ENCODE results near the gene COX20. TPM values are rescaled to one million over a fixed set of nuclear protein-coding genes. Genes with fewer than 3 reads are reported as not detected.

The COX20 gene
- polyA plus RNA-seq, 2 of the 4 experiments (the other 2 are of a cell fraction) = 65.4 to 74.6 TPM

DNA sequence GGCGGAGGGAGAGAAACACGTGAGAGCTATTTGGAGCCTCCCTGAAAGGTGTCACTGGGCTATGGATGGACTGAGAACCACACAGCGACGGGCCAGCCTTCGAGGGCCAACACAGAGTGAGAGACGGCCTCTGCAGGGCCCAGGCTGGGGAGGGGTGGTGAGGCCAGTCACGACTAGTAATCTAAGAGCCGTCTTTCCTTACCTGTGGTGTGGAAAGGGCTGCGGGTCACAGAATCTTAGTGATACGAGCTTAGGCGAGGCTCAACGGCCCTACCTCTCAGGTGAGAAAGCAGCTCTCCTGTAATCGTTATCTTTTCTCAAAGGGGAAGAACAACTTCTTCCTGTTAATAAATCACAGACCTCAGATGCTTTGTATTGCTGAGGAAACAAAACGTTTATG lies 33.4 kb upstream of the COX20 start:
- peak; percentile 12 to 50; a peak in 4 of 6 replicates for ATAC-seq
- H3K4me1 ChIP-seq = no peaks in the 10 kb centered on the region
- CTCF ChIA-PET = interaction anchor here (0.7 to 3.7 kb wide), 21 partner anchors 7 to 244 kb away, joined by 3 to 24 read pairs (median 4); partner anchors contain the start of genes DESI2 and HNRNPU
- DNase-seq (ENCODE audit: low read depth in 1 of 2, low spot score in 1 of 2) = no peak
- no peak overlapping the region for H3K4me3 ChIP-seq
- FAIRE-seq = no peak
- no peak overlapping the region for H3K4me2 ChIP-seq
- 64% methylated on average over 14 of the region's 14 CpGs for WGBS (ENCODE audit: missing lambda C conversion rate)
- no peak overlapping the region for H3K27ac ChIP-seq
- POLR2A ChIA-PET = interaction anchor here (1.0 kb wide), 1 partner anchor 33 kb away, joined by 4 read pairs; no protein-coding TSS in a partner anchor
- no peaks in the 10 kb centered on the region for H3K9me3 ChIP-seq
- TF ChIP-seq, protein P1, sequence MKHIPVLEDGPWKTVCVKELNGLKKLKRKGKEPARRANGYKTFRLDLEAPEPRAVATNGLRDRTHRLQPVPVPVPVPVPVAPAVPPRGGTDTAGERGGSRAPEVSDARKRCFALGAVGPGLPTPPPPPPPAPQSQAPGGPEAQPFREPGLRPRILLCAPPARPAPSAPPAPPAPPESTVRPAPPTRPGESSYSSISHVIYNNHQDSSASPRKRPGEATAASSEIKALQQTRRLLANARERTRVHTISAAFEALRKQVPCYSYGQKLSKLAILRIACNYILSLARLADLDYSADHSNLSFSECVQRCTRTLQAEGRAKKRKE (CRISPR knock-in tag; IDR thresholded peaks at IDR 0.05; ENCODE audit: low read depth) = no peak
- no peak for TF ChIP-seq JUNB (IDR thresholded peaks at IDR 0.05)
- TF ChIP-seq, protein P2, sequence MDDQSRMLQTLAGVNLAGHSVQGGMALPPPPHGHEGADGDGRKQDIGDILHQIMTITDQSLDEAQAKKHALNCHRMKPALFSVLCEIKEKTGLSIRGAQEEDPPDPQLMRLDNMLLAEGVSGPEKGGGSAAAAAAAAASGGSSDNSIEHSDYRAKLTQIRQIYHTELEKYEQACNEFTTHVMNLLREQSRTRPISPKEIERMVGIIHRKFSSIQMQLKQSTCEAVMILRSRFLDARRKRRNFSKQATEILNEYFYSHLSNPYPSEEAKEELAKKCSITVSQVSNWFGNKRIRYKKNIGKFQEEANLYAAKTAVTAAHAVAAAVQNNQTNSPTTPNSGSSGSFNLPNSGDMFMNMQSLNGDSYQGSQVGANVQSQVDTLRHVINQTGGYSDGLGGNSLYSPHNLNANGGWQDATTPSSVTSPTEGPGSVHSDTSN (IDR thresholded peaks at IDR 0.05) = no peak
- TF ChIP-seq TP53 (CRISPR knock-in tag; IDR thresholded peaks at IDR 0.05) = no peak
- TF ChIP-seq CHD2 (IDR thresholded peaks at IDR 0.05; ENCODE audit: low read length, partially characterized antibody) = no peak
- no peak for TF ChIP-seq NR3C1 (IDR thresholded peaks at IDR 0.05)
- no peak for TF ChIP-seq CBX8 (IDR thresholded peaks at IDR 0.05)
- no peak for TF ChIP-seq SREBF2 (IDR thresholded peaks at IDR 0.05)
- TF ChIP-seq CEBPB (IDR thresholded peaks at IDR 0.05) = no peak
- no peak for TF ChIP-seq BHLHE40 (IDR thresholded peaks at IDR 0.05; ENCODE audit: low read depth, low read length)
- no peak for TF ChIP-seq GATA3 (IDR thresholded peaks at IDR 0.05; ENCODE audit: borderline replicate concordance)
- TF ChIP-seq, protein P3, sequence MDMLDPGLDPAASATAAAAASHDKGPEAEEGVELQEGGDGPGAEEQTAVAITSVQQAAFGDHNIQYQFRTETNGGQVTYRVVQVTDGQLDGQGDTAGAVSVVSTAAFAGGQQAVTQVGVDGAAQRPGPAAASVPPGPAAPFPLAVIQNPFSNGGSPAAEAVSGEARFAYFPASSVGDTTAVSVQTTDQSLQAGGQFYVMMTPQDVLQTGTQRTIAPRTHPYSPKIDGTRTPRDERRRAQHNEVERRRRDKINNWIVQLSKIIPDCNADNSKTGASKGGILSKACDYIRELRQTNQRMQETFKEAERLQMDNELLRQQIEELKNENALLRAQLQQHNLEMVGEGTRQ (IDR thresholded peaks at IDR 0.05) = no peak
- TF ChIP-seq HOXB13 (CRISPR knock-in tag; IDR thresholded peaks at IDR 0.05; ENCODE audit: low read depth) = no peak
- TF ChIP-seq JUN (IDR thresholded peaks at IDR 0.05) = no peak
- TF ChIP-seq NFE2L2 (conservative IDR thresholded peaks at IDR 0.05; ENCODE audit: low read length) = no peak
- no peak for TF ChIP-seq CBX2 (IDR thresholded peaks at IDR 0.05; ENCODE audit: borderline replicate concordance, low read depth)
- TF ChIP-seq MAFK (IDR thresholded peaks at IDR 0.05; ENCODE audit: partially characterized antibody) = no peak
- TF ChIP-seq, protein P4, sequence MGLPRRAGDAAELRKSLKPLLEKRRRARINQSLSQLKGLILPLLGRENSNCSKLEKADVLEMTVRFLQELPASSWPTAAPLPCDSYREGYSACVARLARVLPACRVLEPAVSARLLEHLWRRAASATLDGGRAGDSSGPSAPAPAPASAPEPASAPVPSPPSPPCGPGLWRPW (IDR thresholded peaks at IDR 0.05) = no peak

DNA sequence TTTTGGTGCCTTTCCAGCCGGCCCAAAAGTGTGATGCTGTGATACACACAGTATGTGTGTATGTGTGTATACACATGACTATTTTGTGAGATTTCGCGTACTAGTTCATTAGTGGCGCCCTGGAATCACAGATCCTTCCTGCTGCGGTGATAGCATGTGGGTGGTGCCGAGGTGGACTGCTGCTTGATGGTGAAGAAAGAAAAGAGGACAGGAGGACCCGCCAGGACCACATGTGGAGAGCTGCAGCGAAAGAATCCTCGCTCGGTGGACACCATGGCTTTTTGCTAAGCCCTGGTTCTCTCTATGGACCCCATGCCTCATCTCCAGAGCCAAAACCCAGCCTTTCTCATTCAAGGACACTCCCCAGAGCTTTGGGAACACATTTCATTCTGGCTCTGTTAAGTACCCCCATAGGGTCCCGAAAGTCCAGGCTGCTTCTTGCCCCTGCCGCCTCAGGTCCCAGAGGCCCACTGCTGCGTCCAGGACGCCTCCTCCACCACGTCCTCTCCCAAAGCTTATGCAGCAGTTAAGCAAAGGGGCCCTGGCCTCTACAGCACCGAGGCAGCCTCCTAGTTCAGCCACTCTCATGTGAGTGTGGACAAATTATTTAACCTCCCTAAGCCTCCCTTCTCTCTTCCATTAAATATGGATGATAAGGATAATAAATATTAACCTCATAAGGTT lies 32.8 kb upstream of the COX20 start:
- Histone ChIP-seq H3K4me3 (no peak overlapping the region), H3K27ac (no peak overlapping the region), H3K9me3 (no peaks in the 10 kb centered on the region), H3K4me1 (no peaks in the 10 kb centered on the region), H3K4me2 (no peak overlapping the region)
- TF ChIP-seq KDM1A (IDR thresholded peaks at IDR 0.05; ENCODE audit: low read depth) (no peak), CHD4 (IDR thresholded peaks at IDR 0.05; ENCODE audit: borderline replicate concordance) (no peak), HOXA7 (CRISPR knock-in tag; IDR thresholded peaks at IDR 0.05) (no peak), BHLHE40 (IDR thresholded peaks at IDR 0.05; ENCODE audit: low read depth, low read length) (no peak), PHF8 (IDR thresholded peaks at IDR 0.05; ENCODE audit: borderline replicate concordance, low read depth) (no peak), MYC (IDR thresholded peaks at IDR 0.05; ENCODE audit: borderline replicate concordance, low read length) (no peak), HOXB13 (CRISPR knock-in tag; IDR thresholded peaks at IDR 0.05; ENCODE audit: low read depth) (no peak), FOSL2 (IDR thresholded peaks at IDR 0.05) (no peak), FOSL2 (CRISPR knock-in tag; IDR thresholded peaks at IDR 0.05) (no peak)
- TF ChIP-seq, protein P2 (IDR thresholded peaks at IDR 0.05) = no peak
- TF ChIP-seq, protein P5, sequence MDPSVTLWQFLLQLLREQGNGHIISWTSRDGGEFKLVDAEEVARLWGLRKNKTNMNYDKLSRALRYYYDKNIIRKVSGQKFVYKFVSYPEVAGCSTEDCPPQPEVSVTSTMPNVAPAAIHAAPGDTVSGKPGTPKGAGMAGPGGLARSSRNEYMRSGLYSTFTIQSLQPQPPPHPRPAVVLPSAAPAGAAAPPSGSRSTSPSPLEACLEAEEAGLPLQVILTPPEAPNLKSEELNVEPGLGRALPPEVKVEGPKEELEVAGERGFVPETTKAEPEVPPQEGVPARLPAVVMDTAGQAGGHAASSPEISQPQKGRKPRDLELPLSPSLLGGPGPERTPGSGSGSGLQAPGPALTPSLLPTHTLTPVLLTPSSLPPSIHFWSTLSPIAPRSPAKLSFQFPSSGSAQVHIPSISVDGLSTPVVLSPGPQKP (IDR thresholded peaks at IDR 0.05; ENCODE audit: low read depth, low read length) = no peak
- ChIA-PET CTCF (interaction anchor here (0.8 to 3.7 kb wide), 9 partner anchors 12 to 240 kb away, joined by 3 to 24 read pairs (median 4); partner anchors contain the start of gene DESI2), POLR2A (no interaction called here)
- 82% methylated on average over 16 of the region's 16 CpGs for WGBS (ENCODE audit: missing lambda C conversion rate)
- DNase-seq (ENCODE audit: low read depth in 1 of 2, low spot score in 1 of 2) (no peak), ATAC-seq (peak; percentile 13 to 35; a peak in 2 of 6 replicates), FAIRE-seq (no peak)

Data from A549 (cell line).